OCI-LY1 (cell line): ENCODE data around the gene H2BW2.

Experiments
- EZH2 ChIP-seq: fragments of 200-600 bp; sonication (generic), shearing (Covaris generic); IDR thresholded peaks from 2 replicates; pipeline ENCODE4 v1.8.0; 2017; ENCODE audit warnings: borderline replicate concordance, mixed run types, mild to moderate bottlenecking, antibody characterized with exemption, low read length, moderate library complexity, mixed read lengths
- TF ChIP-seq, protein P1 (sequence below): fragments of 200-600 bp; sonication (generic), shearing (Covaris generic); IDR thresholded peaks from 2 replicates; pipeline ENCODE4 v1.5.1; 2017; ENCODE audit warnings: mild to moderate bottlenecking, antibody characterized with exemption, low read length, moderate library complexity, mixed read lengths

DNA sequence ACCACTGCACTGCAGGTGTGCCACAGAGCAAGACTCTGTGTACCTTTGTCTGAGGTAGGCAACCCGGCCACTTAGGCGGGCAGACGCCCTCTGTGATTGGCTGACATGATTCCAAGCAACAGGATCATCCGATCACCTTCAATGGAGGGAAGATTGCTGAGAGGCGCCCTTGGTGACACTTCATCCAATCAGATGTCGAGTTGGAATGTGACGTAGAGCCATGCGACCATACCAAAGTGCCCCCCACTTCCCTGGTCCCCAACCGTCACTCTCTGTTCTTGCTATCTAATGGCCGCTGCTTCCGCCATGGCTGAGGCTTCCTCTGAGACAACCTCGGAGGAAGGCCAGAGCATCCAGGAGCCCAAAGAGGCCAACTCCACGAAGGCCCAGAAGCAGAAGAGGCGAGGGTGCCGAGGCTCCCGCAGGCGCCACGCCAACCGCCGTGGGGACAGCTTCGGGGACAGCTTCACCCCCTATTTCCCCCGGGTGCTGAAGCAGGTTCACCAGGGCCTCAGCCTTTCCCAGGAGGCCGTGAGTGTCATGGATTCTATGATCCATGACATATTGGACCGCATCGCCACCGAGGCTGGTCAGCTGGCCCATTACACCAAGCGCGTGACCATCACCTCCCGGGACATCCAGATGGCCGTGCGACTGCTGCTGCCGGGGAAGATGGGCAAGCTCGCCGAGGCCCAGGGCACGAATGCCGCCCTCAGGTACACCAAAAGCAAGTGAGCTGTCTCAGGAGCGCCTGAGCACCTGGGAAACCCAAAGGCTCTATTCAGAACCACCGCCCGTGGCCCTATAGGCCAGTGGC lies at the start of gene H2BW2:
- TF ChIP-seq, protein P1, sequence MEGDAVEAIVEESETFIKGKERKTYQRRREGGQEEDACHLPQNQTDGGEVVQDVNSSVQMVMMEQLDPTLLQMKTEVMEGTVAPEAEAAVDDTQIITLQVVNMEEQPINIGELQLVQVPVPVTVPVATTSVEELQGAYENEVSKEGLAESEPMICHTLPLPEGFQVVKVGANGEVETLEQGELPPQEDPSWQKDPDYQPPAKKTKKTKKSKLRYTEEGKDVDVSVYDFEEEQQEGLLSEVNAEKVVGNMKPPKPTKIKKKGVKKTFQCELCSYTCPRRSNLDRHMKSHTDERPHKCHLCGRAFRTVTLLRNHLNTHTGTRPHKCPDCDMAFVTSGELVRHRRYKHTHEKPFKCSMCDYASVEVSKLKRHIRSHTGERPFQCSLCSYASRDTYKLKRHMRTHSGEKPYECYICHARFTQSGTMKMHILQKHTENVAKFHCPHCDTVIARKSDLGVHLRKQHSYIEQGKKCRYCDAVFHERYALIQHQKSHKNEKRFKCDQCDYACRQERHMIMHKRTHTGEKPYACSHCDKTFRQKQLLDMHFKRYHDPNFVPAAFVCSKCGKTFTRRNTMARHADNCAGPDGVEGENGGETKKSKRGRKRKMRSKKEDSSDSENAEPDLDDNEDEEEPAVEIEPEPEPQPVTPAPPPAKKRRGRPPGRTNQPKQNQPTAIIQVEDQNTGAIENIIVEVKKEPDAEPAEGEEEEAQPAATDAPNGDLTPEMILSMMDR: no peak
- no peak for TF ChIP-seq EZH2
